ENCODE measurements around the gene TBC1D24.

Gene TBC1D24

DNA sequence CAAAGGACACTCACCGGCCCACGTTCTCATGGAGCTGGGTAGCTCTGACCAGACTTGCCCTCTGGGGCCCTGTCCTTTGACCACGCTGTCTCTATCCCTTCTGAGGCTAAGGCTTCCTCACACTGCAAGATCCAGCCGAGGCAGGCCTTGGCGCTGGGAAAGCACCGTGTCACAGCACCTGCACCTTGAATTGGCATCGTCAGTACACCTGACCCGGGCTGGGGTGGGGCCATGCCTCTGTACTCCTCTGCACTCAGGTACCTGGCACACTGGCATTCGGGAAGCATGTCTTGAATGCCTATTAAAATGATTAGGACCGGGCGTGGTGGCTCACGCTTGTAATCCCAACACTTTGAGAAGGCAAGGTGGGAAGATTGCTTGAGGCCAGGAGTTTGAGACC, 6.0 kb downstream of the TBC1D24 start:
- H4K20me1 ChIP-seq (ENCODE audit: insufficient read depth, low read length): no peaks in the 10 kb centered on the region
- H3K4me1 ChIP-seq (ENCODE audit: low read length): no peaks in the 10 kb centered on the region

DNA sequence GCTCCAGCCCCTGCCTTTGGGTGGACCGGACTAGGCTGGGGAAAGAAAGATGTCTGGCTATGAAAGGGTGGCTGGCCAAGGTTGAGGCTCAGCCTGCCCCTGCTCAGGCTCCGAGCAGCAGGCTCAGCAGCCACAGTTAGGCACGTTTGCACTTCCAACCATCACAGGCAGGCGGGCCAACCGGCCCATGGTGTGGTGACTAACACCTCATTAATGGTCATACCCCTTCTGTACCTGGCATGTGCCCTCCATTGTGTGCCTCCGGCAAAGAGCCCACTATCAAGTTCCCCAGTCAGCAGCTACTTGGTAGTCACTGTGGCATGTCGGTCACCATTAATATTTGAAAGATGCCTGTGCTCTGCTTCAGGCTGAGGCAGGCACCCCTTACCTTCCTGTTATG, 6.7 kb downstream of the TBC1D24 start:
- Histone ChIP-seq H3K4me1 (ENCODE audit: low read length) (no peaks in the 10 kb centered on the region), H3K4me3 (ENCODE audit: low read length) (no peak overlapping the region), H3K27me3 (replicated peaks; ENCODE audit: insufficient read depth, low read length) (no peaks in the 10 kb centered on the region), H3K9ac (ENCODE audit: low read length) (no peak overlapping the region), H3K36me3 (replicated peaks; ENCODE audit: insufficient read depth, low read length) (no peaks in the 10 kb centered on the region), H3K9me3 (replicated peaks; ENCODE audit: insufficient read depth, low read length) (no peaks in the 10 kb centered on the region), H3K4me2 (ENCODE audit: low read depth, low read length) (no peak overlapping the region), H3K79me2 (ENCODE audit: low read length) (peaks cover 16% of the 10 kb centered on the region; the same call in 1 of the 2 replicates), H3K9me2 (replicated peaks; ENCODE audit: insufficient read depth, low read length) (no peaks in the 10 kb centered on the region), H3F3A (ENCODE audit: insufficient read depth, low read length) (no peaks in the 10 kb centered on the region), H2AFZ (ENCODE audit: low read length) (no peak overlapping the region), H3K27ac (ENCODE audit: low read length) (no peak overlapping the region), H4K20me1 (ENCODE audit: insufficient read depth, low read length) (no peaks in the 10 kb centered on the region)
- no peak for DNase-seq
- no peak for TF ChIP-seq EZH2 (optimal IDR thresholded peaks at IDR 0.05; ENCODE audit: low read depth, low read length)
- no peak for TF ChIP-seq EZH2phosphoT487 (IDR thresholded peaks at IDR 0.05; ENCODE audit: low read length)
- no peak for TF ChIP-seq CTCF (IDR thresholded peaks at IDR 0.05; ENCODE audit: low read length)

More for the DNA sequence above, 6.0 kb downstream of the TBC1D24 start:
- Histone ChIP-seq H2AFZ (ENCODE audit: low read length) (no peak overlapping the region), H3K4me3 (ENCODE audit: low read length) (no peak overlapping the region), H3F3A (ENCODE audit: insufficient read depth, low read length) (peaks cover 4% of the 10 kb centered on the region; the same call in 1 of the 2 replicates), H3K27me3 (replicated peaks; ENCODE audit: insufficient read depth, low read length) (no peaks in the 10 kb centered on the region), H3K36me3 (replicated peaks; ENCODE audit: insufficient read depth, low read length) (no peaks in the 10 kb centered on the region), H3K79me2 (ENCODE audit: low read length) (peaks cover 22% of the 10 kb centered on the region), H3K4me2 (ENCODE audit: low read depth, low read length) (no peak overlapping the region), H3K9ac (ENCODE audit: low read length) (no peak overlapping the region), H3K9me2 (replicated peaks; ENCODE audit: insufficient read depth, low read length) (no peaks in the 10 kb centered on the region), H3K27ac (ENCODE audit: low read length) (no peak overlapping the region), H3K9me3 (replicated peaks; ENCODE audit: insufficient read depth, low read length) (no peaks in the 10 kb centered on the region)
- no peak for DNase-seq
- TF ChIP-seq EZH2phosphoT487 (IDR thresholded peaks at IDR 0.05; ENCODE audit: low read length) (no peak), EZH2 (optimal IDR thresholded peaks at IDR 0.05; ENCODE audit: low read depth, low read length) (no peak), CTCF (IDR thresholded peaks at IDR 0.05; ENCODE audit: low read length) (no peak)

DNA sequence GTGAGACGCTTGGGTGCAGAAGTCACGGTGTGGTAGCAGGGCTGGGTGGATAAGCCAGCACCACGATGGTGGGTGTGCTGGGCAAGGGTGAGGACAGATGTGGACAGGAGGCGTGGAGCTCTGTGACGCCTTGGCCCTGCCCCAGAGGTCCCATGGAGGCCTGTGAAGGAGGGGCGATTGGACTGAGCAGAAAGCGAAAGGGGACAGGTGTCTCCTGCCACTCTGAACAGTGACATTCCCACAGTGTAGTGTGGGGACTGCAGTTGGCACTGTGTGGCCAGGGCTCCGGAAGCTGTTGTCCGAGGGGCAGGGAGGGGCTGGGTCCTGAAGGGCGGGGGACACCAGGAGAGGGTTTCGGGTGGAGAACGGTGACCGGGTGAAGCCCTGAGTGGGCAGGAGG, 7.3 kb downstream of the TBC1D24 start:
- H3K9me3 ChIP-seq (replicated peaks; ENCODE audit: insufficient read depth, low read length): no peaks in the 10 kb centered on the region
- no peaks in the 10 kb centered on the region for H3K9me2 ChIP-seq (replicated peaks; ENCODE audit: insufficient read depth, low read length)
- no peaks in the 10 kb centered on the region for H3K27me3 ChIP-seq (replicated peaks; ENCODE audit: insufficient read depth, low read length)
- no peak overlapping the region for H3K4me2 ChIP-seq (ENCODE audit: low read depth, low read length)
- TF ChIP-seq EZH2phosphoT487 (IDR thresholded peaks at IDR 0.05; ENCODE audit: low read length) (no peak), CTCF (IDR thresholded peaks at IDR 0.05; ENCODE audit: low read length) (no peak), EZH2 (optimal IDR thresholded peaks at IDR 0.05; ENCODE audit: low read depth, low read length) (no peak)
- H3K9ac ChIP-seq (ENCODE audit: low read length): no peak overlapping the region
- H3K27ac ChIP-seq (ENCODE audit: low read length): no peak overlapping the region
- H3K79me2 ChIP-seq (ENCODE audit: low read length): peaks cover 13% of the 10 kb centered on the region; the same call in 1 of the 2 replicates
- H2AFZ ChIP-seq (ENCODE audit: low read length): no peak overlapping the region
- no peak overlapping the region for H3K4me3 ChIP-seq (ENCODE audit: low read length)
- no peaks in the 10 kb centered on the region for H3K36me3 ChIP-seq (replicated peaks; ENCODE audit: insufficient read depth, low read length)
- H3K4me1 ChIP-seq (ENCODE audit: low read length): no peaks in the 10 kb centered on the region
- H4K20me1 ChIP-seq (ENCODE audit: insufficient read depth, low read length): no peaks in the 10 kb centered on the region
- no peaks in the 10 kb centered on the region for H3F3A ChIP-seq (ENCODE audit: insufficient read depth, low read length)
- no peak for DNase-seq

Measured in MM.1S (cell line).